Neuronal stem cell (in vitro differentiated cells): Measurements from ENCODE around the gene ITPKC.

ENCODE experiments used
- DNase-seq: peaks from one replicate; pipeline ENCODE4 v3.0.0-alpha.2; 2013; ENCODE audit warnings: low spot score
- H2AFZ ChIP-seq: one replicate; pipeline ENCODE4 v1.6.1; 2013; ENCODE audit warnings: mild to moderate bottlenecking, low read length, inconsistent platforms
- H2AK5ac ChIP-seq: 2 replicates; pipeline ENCODE4 v1.6.1; 2013; ENCODE audit warnings: low read depth, mild to moderate bottlenecking, inconsistent platforms, low read length, moderate library complexity, mixed read lengths
- H2BK120ac ChIP-seq: 2 replicates; pipeline ENCODE4 v1.6.1; 2013; ENCODE audit warnings: low read depth, mild to moderate bottlenecking, inconsistent platforms, low read length, moderate library complexity, mixed read lengths
- H2BK12ac ChIP-seq: one replicate; pipeline ENCODE4 v1.6.1; 2013; ENCODE audit warnings: low read length, inconsistent platforms
- H2BK15ac ChIP-seq: 2 replicates; pipeline ENCODE4 v1.6.1; 2013; ENCODE audit warnings: mild to moderate bottlenecking, low read length, inconsistent platforms, mixed read lengths
- H2BK5ac ChIP-seq: one replicate; pipeline ENCODE4 v1.6.1; 2013; ENCODE audit warnings: inconsistent platforms, mild to moderate bottlenecking, low read length, moderate library complexity
- H3K14ac ChIP-seq: one replicate; pipeline ENCODE4 v1.6.1; 2013; ENCODE audit warnings: low read length, inconsistent platforms
- H3K18ac ChIP-seq: 2 replicates; pipeline ENCODE4 v1.6.1; 2013; ENCODE audit warnings: low read length, inconsistent platforms
- H3K23ac ChIP-seq: 2 replicates; pipeline ENCODE4 v1.6.1; 2013; ENCODE audit warnings: low read depth, mild to moderate bottlenecking, mixed read lengths, low read length, inconsistent platforms; ENCODE audit not compliant: poor library complexity
- H3K27ac ChIP-seq: replicated peaks from 3 replicates; pipeline ENCODE4 v1.5.1; 2013; ENCODE audit warnings: low read length, inconsistent platforms
- H3K27me3 ChIP-seq, 3 experiments: 2 replicates each; pipeline ENCODE4 v1.6.1; 2013; ENCODE audit warnings: low read length in 3 of 3, mild to moderate bottlenecking in 2 of 3, inconsistent platforms in 1 of 3, low read depth in 1 of 3, mixed read lengths in 1 of 3, moderate library complexity in 1 of 3; ENCODE audit not compliant: control insufficient read depth in 3 of 3, insufficient read depth in 3 of 3
- H3K36me3 ChIP-seq, 2 donors: replicated peaks in 1 of 2; 2 replicates each; pipeline ENCODE4 v1.6.1; 2013; ENCODE audit warnings: low read length in 2 of 2; ENCODE audit not compliant: control insufficient read depth in 2 of 2, insufficient read depth in 2 of 2
- H3K4ac ChIP-seq: 2 replicates; pipeline ENCODE4 v1.6.1; 2013; ENCODE audit warnings: inconsistent platforms, mild to moderate bottlenecking, low read length, moderate library complexity
- H3K4me1 ChIP-seq, 2 donors: 1 replicate in 1 of 2; 2 replicates in 1 of 2; pipeline ENCODE4 v1.6.1; 2013; ENCODE audit warnings: low read length in 2 of 2, low read depth in 1 of 2; ENCODE audit not compliant: control insufficient read depth in 2 of 2, insufficient read depth in 1 of 2
- H3K4me2 ChIP-seq: one replicate; pipeline ENCODE4 v1.6.1; 2013; ENCODE audit warnings: mild to moderate bottlenecking, low read length, inconsistent platforms; ENCODE audit not compliant: insufficient read depth, poor library complexity, severe bottlenecking
- H3K4me3 ChIP-seq, 2 donors: 2 replicates each; pipeline ENCODE4 v1.5.1; 2013; ENCODE audit warnings: low read length in 2 of 2, mild to moderate bottlenecking in 2 of 2, inconsistent platforms in 1 of 2, moderate library complexity in 1 of 2
- H3K79me1 ChIP-seq: one replicate; pipeline ENCODE4 v1.6.1; 2013; ENCODE audit warnings: low read depth, mild to moderate bottlenecking, inconsistent platforms, low read length, moderate library complexity
- H3K9ac ChIP-seq: one replicate; pipeline ENCODE4 v1.6.1; 2013; ENCODE audit warnings: mild to moderate bottlenecking, low read depth, low read length, inconsistent platforms; ENCODE audit not compliant: poor library complexity
- H3K9me3 ChIP-seq, 2 donors: replicated peaks in 1 of 2; 2 replicates each; pipeline versions ENCODE3 to v1.6.1; 2013; ENCODE audit warnings: low read length in 2 of 2, mild to moderate bottlenecking in 2 of 2, inconsistent platforms in 1 of 2, low read depth in 1 of 2, mixed read lengths in 1 of 2, moderate library complexity in 1 of 2; ENCODE audit not compliant: control insufficient read depth in 2 of 2, insufficient read depth in 1 of 2
- H4K8ac ChIP-seq: one replicate; pipeline ENCODE4 v1.6.1; 2013; ENCODE audit warnings: low read depth, mild to moderate bottlenecking, inconsistent platforms, low read length, moderate library complexity
- H4K91ac ChIP-seq: one replicate; pipeline ENCODE4 v1.6.1; 2013; ENCODE audit warnings: low read length, low read depth, mild to moderate bottlenecking, inconsistent platforms; ENCODE audit not compliant: poor library complexity
- WGBS, 2 donors: extraction: QIAGEN DNeasy Blood & Tissue Kit; methylation state at CpG; one replicate each; pipeline ENCODE4 v1.1.7; 2013; ENCODE audit warnings: missing lambda C conversion rate in 2 of 2, mixed read lengths in 1 of 2; ENCODE audit not compliant: insufficient read length in 2 of 2, insufficient replicate concordance in 1 of 2; ENCODE audit errors: extremely low coverage in 2 of 2; 5-methylcytosine and 5-hydroxymethylcytosine counted together

The ITPKC gene

DNA sequence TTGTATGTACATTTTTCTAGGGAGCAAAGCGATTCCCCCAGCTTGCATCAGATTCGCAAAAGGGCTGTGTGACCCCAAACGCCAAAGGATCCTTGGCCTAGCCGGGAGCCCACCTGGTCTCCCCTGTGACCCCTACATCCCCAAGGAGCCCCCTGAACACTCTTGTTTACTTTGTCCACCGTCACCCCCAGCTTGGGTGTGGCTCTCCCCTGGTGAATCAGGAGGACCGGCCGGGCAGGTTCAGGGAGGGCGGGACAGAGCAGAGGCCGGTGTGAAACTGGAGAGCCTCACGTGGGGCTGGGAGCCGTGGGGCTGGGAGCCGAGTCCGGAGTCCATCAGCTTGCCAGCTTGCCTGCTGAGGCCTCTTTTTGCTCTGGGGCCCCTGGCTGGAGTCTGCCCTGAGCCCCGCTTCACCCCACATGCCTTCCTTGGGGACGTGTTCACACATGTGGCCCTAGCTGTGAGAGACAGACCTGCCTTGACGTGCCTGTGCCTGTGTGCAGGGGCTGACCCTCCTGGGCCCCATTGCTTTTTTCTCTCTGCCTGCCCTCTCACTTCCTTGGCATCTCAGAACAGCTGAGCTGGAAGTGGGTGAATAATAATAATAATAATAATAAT, 2.0 kb downstream of the ITPKC start:
- no peak for DNase-seq
- peaks cover 20% of the 10 kb centered on the region for H3K79me1 ChIP-seq
- H3K14ac ChIP-seq = no peak overlapping the region
- H3K9me3 ChIP-seq = no peaks in the 10 kb centered on the region
- H2BK12ac ChIP-seq = no peak overlapping the region
- no peak overlapping the region for H2BK120ac ChIP-seq
- H3K36me3 ChIP-seq = peaks cover 5 to 29% of the 10 kb centered on the region in 2 donors
- H3K9ac ChIP-seq = peak overlapping the region; percentile 70
- no peak overlapping the region for H2BK15ac ChIP-seq
- H3K18ac ChIP-seq = peak overlapping the region; percentile 58
- peak overlapping the region; percentile 6 for H2AFZ ChIP-seq
- no peak overlapping the region for H3K27ac ChIP-seq
- H3K4me3 ChIP-seq = peak overlapping the region; percentile 66 to 80
- H4K8ac ChIP-seq = no peak overlapping the region
- H2AK5ac ChIP-seq = peak overlapping the region; percentile 61
- no peaks in the 10 kb centered on the region for H3K27me3 ChIP-seq
- no CpG with 5 or more reads among the region's 16 CpGs for WGBS, 2 donors
- H2BK5ac ChIP-seq = no peak overlapping the region
- H4K91ac ChIP-seq = no peak overlapping the region
- peak overlapping the region; percentile 72 for H3K4me2 ChIP-seq
- peak overlapping the region; percentile 27 for H3K23ac ChIP-seq
- H3K4ac ChIP-seq = no peak overlapping the region
- H3K4me1 ChIP-seq = peaks cover 21 to 25% of the 10 kb centered on the region in 2 donors

DNA sequence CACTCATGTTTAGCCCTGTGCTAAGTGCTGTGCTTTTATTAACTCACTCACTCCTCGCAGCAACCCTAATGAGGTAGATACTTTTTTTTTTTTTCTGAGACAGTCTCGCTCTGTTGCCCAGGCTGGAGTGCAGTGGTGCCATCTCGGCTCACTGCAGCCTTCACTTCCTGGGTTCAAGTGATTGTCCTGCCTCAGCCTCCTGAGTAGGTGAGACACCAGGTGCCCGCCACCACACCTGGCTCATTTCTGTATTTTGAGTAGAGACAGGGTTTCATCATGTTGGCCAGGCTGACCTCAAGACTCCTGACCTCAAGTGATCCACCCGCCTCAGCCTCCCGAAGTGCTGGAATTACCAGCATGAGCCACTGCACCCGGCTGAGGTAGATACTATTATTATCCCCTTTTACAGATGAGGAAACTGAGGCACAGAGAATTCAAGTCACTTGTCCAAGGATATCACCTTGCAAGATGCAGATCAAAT, 2.5 kb downstream of the ITPKC start:
- H3K14ac ChIP-seq = no peak overlapping the region
- no peak overlapping the region for H2AK5ac ChIP-seq
- no peak overlapping the region for H2BK12ac ChIP-seq
- H3K23ac ChIP-seq = no peak overlapping the region
- H2BK120ac ChIP-seq = no peak overlapping the region
- no peak overlapping the region for H3K9ac ChIP-seq
- no peak overlapping the region for H4K91ac ChIP-seq
- DNase-seq = no peak
- no peak overlapping the region for H2BK15ac ChIP-seq
- no peak overlapping the region for H3K27ac ChIP-seq
- H2BK5ac ChIP-seq = no peak overlapping the region
- H3K4ac ChIP-seq = no peak overlapping the region
- peaks cover 22% of the 10 kb centered on the region for H3K79me1 ChIP-seq
- H3K18ac ChIP-seq = no peak overlapping the region
- H3K4me1 ChIP-seq = peaks cover 17 to 22% of the 10 kb centered on the region in 2 donors
- H2AFZ ChIP-seq = no peak overlapping the region
- H3K4me2 ChIP-seq = no peak overlapping the region
- H3K36me3 ChIP-seq = peaks cover 9 to 34% of the 10 kb centered on the region in 2 donors
- peak overlapping the region in 1 of 2 donors; percentile 66 for H3K4me3 ChIP-seq
- H3K27me3 ChIP-seq = no peaks in the 10 kb centered on the region
- H4K8ac ChIP-seq = no peak overlapping the region
- H3K9me3 ChIP-seq = peaks cover 0 to 2% of the 10 kb centered on the region in 2 donors
- no CpG with 5 or more reads among the region's 7 CpGs for WGBS, 2 donors

DNA sequence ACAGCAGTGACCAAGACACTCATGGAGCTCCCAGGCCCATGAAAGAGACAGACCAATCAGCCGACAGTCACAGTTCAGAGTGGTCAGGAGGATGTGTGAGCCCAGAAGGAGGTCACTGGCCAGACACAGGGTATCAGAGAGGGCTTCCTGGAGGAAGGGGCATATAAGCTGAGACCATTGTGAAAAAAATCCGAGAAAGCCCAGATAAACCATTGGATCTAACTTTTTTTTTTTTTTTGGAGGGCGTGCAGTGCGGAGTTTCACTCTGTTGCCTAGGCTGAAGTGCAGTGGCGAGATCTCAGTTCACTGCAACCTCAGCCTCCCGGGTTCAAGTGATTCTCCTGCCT, 4.2 kb downstream of the ITPKC start:
- no peak overlapping the region for H2BK15ac ChIP-seq

DNA sequence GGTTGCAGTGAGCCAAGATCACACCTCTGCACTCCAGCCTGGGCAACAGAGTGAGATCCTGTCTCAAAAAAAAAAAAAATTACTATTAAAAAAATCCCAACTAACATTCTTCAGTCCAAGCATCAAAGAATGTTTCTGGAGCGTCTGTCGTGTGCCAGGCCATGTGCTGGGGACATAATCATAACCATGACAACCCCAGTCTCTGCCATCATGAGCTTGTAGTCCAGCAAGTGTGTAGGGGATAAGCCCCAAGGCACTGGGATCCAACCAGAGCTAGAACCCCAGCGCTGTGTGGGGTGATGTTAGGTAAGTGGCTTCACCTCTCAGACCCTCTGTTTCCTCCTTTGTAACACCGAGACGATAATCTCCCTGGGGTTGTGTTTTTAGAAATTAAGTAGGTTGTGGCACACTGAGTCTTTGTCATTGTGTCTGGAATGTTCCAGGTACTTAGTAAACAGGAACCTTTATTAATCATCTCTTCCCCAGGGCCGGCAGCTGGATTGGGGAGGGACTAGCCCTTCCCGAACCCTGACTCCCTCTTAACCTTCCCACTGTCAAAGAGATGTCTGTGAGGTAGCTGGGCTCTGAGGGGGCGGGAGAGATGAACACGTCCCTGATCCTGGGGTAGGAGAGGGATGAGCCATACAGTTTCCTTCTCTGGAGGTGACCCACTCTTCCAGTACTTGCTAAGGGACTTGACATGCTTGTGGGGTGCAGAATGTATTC, 5.2 kb downstream of the ITPKC start:
- no peak overlapping the region for H3K4me3 ChIP-seq
- peaks cover 0 to 2% of the 10 kb centered on the region in 2 donors for H3K9me3 ChIP-seq

More for the DNA sequence above, 4.2 kb downstream of the ITPKC start:
- Histone ChIP-seq H2BK12ac (no peak overlapping the region), H2AFZ (no peak overlapping the region), H4K91ac (no peak overlapping the region), H3K9ac (no peak overlapping the region), H3K4me3 (no peak overlapping the region), H3K4me1 (peaks cover 12 to 16% of the 10 kb centered on the region in 2 donors), H4K8ac (no peak overlapping the region), H3K23ac (no peak overlapping the region), H2BK120ac (no peak overlapping the region), H3K4me2 (no peak overlapping the region), H3K27ac (no peak overlapping the region), H3K4ac (no peak overlapping the region), H2BK5ac (no peak overlapping the region), H3K79me1 (peaks cover 24% of the 10 kb centered on the region), H3K9me3 (peaks cover 0 to 2% of the 10 kb centered on the region in 2 donors), H3K18ac (no peak overlapping the region), H3K27me3 (no peaks in the 10 kb centered on the region), H3K36me3 (peaks cover 14 to 46% of the 10 kb centered on the region in 2 donors), H2AK5ac (no peak overlapping the region), H3K14ac (no peak overlapping the region)
- no CpG with 5 or more reads among the region's 6 CpGs for WGBS, 2 donors
- DNase-seq = no peak

More for the DNA sequence above, 5.2 kb downstream of the ITPKC start:
- Histone ChIP-seq H4K8ac (no peak overlapping the region), H3K23ac (no peak overlapping the region), H3K4me1 (peaks cover 12 to 16% of the 10 kb centered on the region in 2 donors), H3K14ac (no peak overlapping the region), H3K18ac (no peak overlapping the region), H3K79me1 (peaks cover 21% of the 10 kb centered on the region), H2BK12ac (no peak overlapping the region), H3K27ac (no peak overlapping the region), H2BK5ac (no peak overlapping the region), H3K9ac (peak overlapping the region; percentile 16), H3K27me3 (no peaks in the 10 kb centered on the region), H3K36me3 (peaks cover 15 to 54% of the 10 kb centered on the region in 2 donors), H3K4ac (no peak overlapping the region), H2BK15ac (no peak overlapping the region), H2AFZ (no peak overlapping the region), H4K91ac (no peak overlapping the region), H3K4me2 (no peak overlapping the region), H2BK120ac (no peak overlapping the region), H2AK5ac (no peak overlapping the region)
- DNase-seq = no peak
- no CpG with 5 or more reads among the region's 9 CpGs for WGBS, 2 donors
